Panc1 (cell line): ENCODE measurements around the gene MED8. TPM values are rescaled to one million over a fixed set of nuclear protein-coding genes. Genes with fewer than 3 reads are reported as not detected.

ENCODE experiments used
- ATAC-seq: fragments of 200-7000 bp; cut with Tn5 transposase; 2 replicates; pipeline ENCODE4 v1.9.1; 2020; ENCODE audit warnings: mild to moderate bottlenecking, moderate library complexity
- BruUV-seq: library from RNA; stranded (reverse); fragments of 400-500 nt; replicated peaks from 2 replicates; lab custom pipeline; 2021; lab: Mats Ljungman, UMichigan
- CTCF ChIA-PET: fragments of 300-600 bp; sonication (Branson Sonifier 250); formaldehyde crosslinking; loops from one replicate; lab custom pipeline; 2022; ENCODE audit warnings: antibody characterized with exemption; lab: Charles Lee
- POLR2A ChIA-PET: fragments of 300-600 bp; sonication (Branson Sonifier 250); formaldehyde crosslinking; loops from one replicate; lab custom pipeline; 2022; ENCODE audit warnings: antibody characterized with exemption; lab: Charles Lee
- DNase-seq: peaks from one replicate; pipeline ENCODE4 v3.0.0-alpha.2; 2010; ENCODE audit warnings: low read depth, low spot score
- H3K27ac ChIP-seq: 2 replicates; pipeline ENCODE4 v1.5.1; 2011; ENCODE audit warnings: mild to moderate bottlenecking, low read length, inconsistent platforms
- H3K27me3 ChIP-seq: fragments of 200-500 bp; sonication (Bioruptor generic); 2 replicates; pipeline ENCODE4 v1.6.0; 2014; ENCODE audit warnings: low read length, inconsistent platforms; ENCODE audit not compliant: control insufficient read depth, insufficient read depth
- H3K36me3 ChIP-seq: fragments of 200-500 bp; sonication (Bioruptor generic); 2 replicates; pipeline ENCODE4 v1.5.1; 2014; ENCODE audit warnings: inconsistent platforms, mild to moderate bottlenecking, low read length, moderate library complexity; ENCODE audit not compliant: control insufficient read depth, insufficient read depth
- H3K4me1 ChIP-seq: 2 replicates; pipeline ENCODE4 v1.5.1; 2011; ENCODE audit warnings: inconsistent platforms, mild to moderate bottlenecking, low read length, moderate library complexity; ENCODE audit not compliant: control insufficient read depth, insufficient read depth
- H3K4me3 ChIP-seq, 2 experiments: 2 replicates each; pipeline ENCODE4 v1.5.1; 2011 to 2012; ENCODE audit warnings: low read depth in 2 of 2, low read length in 2 of 2, mild to moderate bottlenecking in 2 of 2, inconsistent platforms in 1 of 2, moderate library complexity in 1 of 2
- H3K9me3 ChIP-seq: fragments of 200-500 bp; sonication (Bioruptor generic); 2 replicates; pipeline ENCODE4 v1.5.1; 2014; ENCODE audit warnings: low read depth, mild to moderate bottlenecking, inconsistent platforms, low read length, moderate library complexity; ENCODE audit not compliant: control insufficient read depth, insufficient read depth
- CTCF ChIP-seq: fragments of 450-650 bp; IDR thresholded peaks from 2 replicates; pipeline ENCODE4 v1.5.1; 2017; ENCODE audit warnings: mild to moderate bottlenecking
- POLR2AphosphoS5 ChIP-seq: IDR thresholded peaks from 2 replicates; pipeline ENCODE4 v1.6.1; 2012; ENCODE audit warnings: mild to moderate bottlenecking, low read depth, low read length, moderate library complexity
- REST ChIP-seq, 2 experiments: IDR thresholded peaks; 2 replicates each; pipeline ENCODE4 v1.6.1; 2011 to 2012; ENCODE audit warnings: low read depth in 2 of 2, control low read depth in 1 of 2, low read length in 1 of 2, mild to moderate bottlenecking in 1 of 2, moderate library complexity in 1 of 2; ENCODE audit not compliant: insufficient read depth in 1 of 2
- SIN3A ChIP-seq: IDR thresholded peaks from 2 replicates; pipeline ENCODE4 v1.6.1; 2012; ENCODE audit warnings: low read depth, mild to moderate bottlenecking, low read length, moderate library complexity, borderline replicate concordance; ENCODE audit not compliant: insufficient read depth
- TCF7L2 ChIP-seq: IDR thresholded peaks from 2 replicates; pipeline ENCODE4 v1.6.1; 2011; ENCODE audit warnings: mild to moderate bottlenecking, low read depth, low read length, inconsistent platforms
- in situ Hi-C: cut with HindIII; loops from 2 replicates; pipeline ENCODE4 v1.10.0; 2016; ENCODE audit warnings: low sequenced_read_pairs, low pct_unique_long_range_greater_than_20kb
- intact Hi-C: fragments of 100-400 bp; cut with micrococcal nuclease; formaldehyde crosslinking; loops from one replicate; pipeline ENCODE4 v1.10.0; 2022; ENCODE audit not compliant: unreplicated experiment
- total RNA-seq: library from RNA; stranded (reverse); gene quantifications from one replicate; pipeline ENCODE4 v1.2.1, GENCODE V29; 2021; ENCODE audit not compliant: unreplicated experiment

MED8 gene
- total RNA-seq, 1 experiment from 2014 or later = 50.8 TPM

- POLR2A ChIA-PET = no interaction called here
- peaks cover 30% of the 10 kb centered on the region for H3K4me1 ChIP-seq
- no TSS peak for BruUV-seq
- no peaks in the 10 kb centered on the region for H3K27me3 ChIP-seq
- CTCF ChIA-PET = interaction anchor here (0.6 kb wide), 1 partner anchor 8 kb away, joined by 4 read pairs; no protein-coding TSS in a partner anchor
- H3K27ac ChIP-seq = peak overlapping the region; percentile 96; the same call in 1 of the 2 replicates
- H3K4me3 ChIP-seq = peak overlapping the region; percentile 87 to 89
- in situ Hi-C loops = no loop called here
- intact Hi-C loops = no loop called here
- TF ChIP-seq CTCF (no peak), SIN3A (no peak), REST (IDR thresholded peaks at IDR 0.05; ENCODE audit: insufficient read depth in 1 of 2, low read depth in 2 of 2, low read length in 1 of 2) (no peak), TCF7L2 (no peak), POLR2AphosphoS5 (no peak)
- ATAC-seq = no peak
- H3K9me3 ChIP-seq = no peaks in the 10 kb centered on the region
- DNase-seq = no peak
- H3K36me3 ChIP-seq = peaks cover 8% of the 10 kb centered on the region
Observed at GRCh38 chr1:43366179-43366578, 23.4 kb downstream of the MED8 start.

- Histone ChIP-seq H3K27ac (no peak overlapping the region), H3K4me1 (peaks cover 35% of the 10 kb centered on the region), H3K36me3 (peaks cover 8% of the 10 kb centered on the region), H3K9me3 (no peaks in the 10 kb centered on the region), H3K4me3 (0 out of 4 replicates have a peak overlapping the region, but pooled peaks of 1 of the 2 experiments have one; percentile 87), H3K27me3 (no peaks in the 10 kb centered on the region)
- POLR2A ChIA-PET = no interaction called here
- intact Hi-C loops (no loop called here), in situ Hi-C loops (no loop called here)
- CTCF ChIA-PET = no interaction called here
- no TSS peak for BruUV-seq
- no peak for DNase-seq
- no peak for ATAC-seq
- no peak for TF ChIP-seq POLR2AphosphoS5
- TF ChIP-seq SIN3A = no peak
- TF ChIP-seq CTCF = no peak
- TF ChIP-seq REST (IDR thresholded peaks at IDR 0.05; ENCODE audit: insufficient read depth in 1 of 2, low read depth in 2 of 2, low read length in 1 of 2) = no peak
Observed at GRCh38 chr1:43365678-43366077, 23.9 kb downstream of the MED8 start.
